H9 (cell line): ENCODE measurements around the gene AATF. TPM values are rescaled to one million over a fixed set of nuclear protein-coding genes. Genes with fewer than 3 reads are reported as not detected.

Experiments
- DNase-seq: peaks from one replicate; pipeline ENCODE4 v3.0.0-alpha.2; 2017
- H2AFZ ChIP-seq: one replicate; pipeline ENCODE4 v1.6.1; 2013; ENCODE audit warnings: mild to moderate bottlenecking, low read length, control low read depth, moderate library complexity
- H2AK5ac ChIP-seq: 2 replicates; pipeline ENCODE4 v1.6.1; 2013; ENCODE audit warnings: low read length, control low read depth, mixed read lengths; ENCODE audit not compliant: insufficient read length
- H2BK120ac ChIP-seq: one replicate; pipeline ENCODE4 v1.6.1; 2013; ENCODE audit warnings: low read depth, mild to moderate bottlenecking, low read length, control low read depth, inconsistent platforms; ENCODE audit not compliant: poor library complexity, severe bottlenecking
- H2BK12ac ChIP-seq: 2 replicates; pipeline ENCODE4 v1.6.1; 2013; ENCODE audit warnings: low read length, control low read depth, mixed read lengths, low read depth; ENCODE audit not compliant: insufficient read length
- H2BK15ac ChIP-seq: 2 replicates; pipeline ENCODE4 v1.6.1; 2013; ENCODE audit warnings: low read depth, low read length, control low read depth
- H2BK20ac ChIP-seq: one replicate; pipeline ENCODE4 v1.6.1; 2013; ENCODE audit warnings: low read depth, mild to moderate bottlenecking, low read length, control low read depth, inconsistent platforms; ENCODE audit not compliant: poor library complexity, severe bottlenecking
- H2BK5ac ChIP-seq: 2 replicates; pipeline ENCODE4 v1.6.1; 2013; ENCODE audit warnings: low read length, control low read depth, mixed read lengths; ENCODE audit not compliant: insufficient read length
- H3K14ac ChIP-seq: 2 replicates; pipeline ENCODE4 v1.6.1; 2013; ENCODE audit warnings: low read length, control low read depth; ENCODE audit not compliant: insufficient read depth
- H3K18ac ChIP-seq: 2 replicates; pipeline ENCODE4 v1.6.1; 2013; ENCODE audit warnings: low read depth, mild to moderate bottlenecking, mixed read lengths, low read length, control low read depth; ENCODE audit not compliant: insufficient read length
- H3K23ac ChIP-seq: 2 replicates; pipeline ENCODE4 v1.6.1; 2013; ENCODE audit warnings: low read length, control low read depth, mixed read lengths, low read depth; ENCODE audit not compliant: insufficient read length
- H3K23me2 ChIP-seq: 2 replicates; pipeline ENCODE4 v1.6.1; 2013; ENCODE audit warnings: low read depth, mild to moderate bottlenecking, mixed read lengths, low read length, control low read depth; ENCODE audit not compliant: insufficient read length, poor library complexity, severe bottlenecking
- H3K27ac ChIP-seq: 2 replicates; pipeline ENCODE4 v1.5.1; 2013; ENCODE audit warnings: low read length, control low read depth, mixed read lengths, low read depth; ENCODE audit not compliant: insufficient read length
- H3K27me3 ChIP-seq: 2 replicates; pipeline ENCODE4 v1.6.1; 2013; ENCODE audit warnings: low read length, control low read depth, inconsistent platforms; ENCODE audit not compliant: insufficient read depth
- H3K4ac ChIP-seq: 2 replicates; pipeline ENCODE4 v1.6.1; 2013; ENCODE audit warnings: low read depth, mild to moderate bottlenecking, control low read depth, inconsistent platforms, low read length, moderate library complexity
- H3K4me1 ChIP-seq: 2 replicates; pipeline ENCODE4 v1.6.1; 2013; ENCODE audit warnings: low read length, control low read depth, inconsistent platforms; ENCODE audit not compliant: insufficient read depth
- H3K4me2 ChIP-seq: 2 replicates; pipeline ENCODE4 v1.6.1; 2013; ENCODE audit warnings: low read length, control low read depth, mixed read lengths; ENCODE audit not compliant: insufficient read length, insufficient read depth
- H3K56ac ChIP-seq: 2 replicates; pipeline ENCODE4 v1.6.1; 2013; ENCODE audit warnings: low read depth, mild to moderate bottlenecking, mixed read lengths, low read length, control low read depth; ENCODE audit not compliant: insufficient read length
- H3K79me1 ChIP-seq: 2 replicates; pipeline ENCODE4 v1.6.1; 2013; ENCODE audit warnings: low read depth, mild to moderate bottlenecking, moderate library complexity, low read length, control low read depth, inconsistent platforms; ENCODE audit not compliant: insufficient read depth, poor library complexity, severe bottlenecking
- H3K79me2 ChIP-seq: 2 replicates; pipeline ENCODE4 v1.6.1; 2013; ENCODE audit warnings: low read length, control low read depth, inconsistent platforms; ENCODE audit not compliant: insufficient read depth
- H3K9ac ChIP-seq: 2 replicates; pipeline ENCODE4 v1.6.1; 2013; ENCODE audit warnings: low read length, control low read depth, mixed read lengths; ENCODE audit not compliant: insufficient read length; ENCODE audit errors: extremely low read depth
- H3K9me3 ChIP-seq: one replicate; pipeline ENCODE4 v1.6.1; 2013; ENCODE audit warnings: low read depth, low read length, inconsistent platforms; ENCODE audit not compliant: control insufficient read depth
- H3T11ph ChIP-seq: one replicate; pipeline ENCODE4 v1.6.1; 2013; ENCODE audit warnings: mild to moderate bottlenecking, low read length, control low read depth, inconsistent platforms
- H4K20me1 ChIP-seq: one replicate; pipeline ENCODE4 v1.6.1; 2013; ENCODE audit not compliant: control insufficient read depth, insufficient read length, insufficient read depth
- H4K5ac ChIP-seq: 2 replicates; pipeline ENCODE4 v1.6.1; 2013; ENCODE audit warnings: low read depth, mild to moderate bottlenecking, mixed read lengths, low read length, control low read depth; ENCODE audit not compliant: insufficient read length
- H4K8ac ChIP-seq: replicated peaks from 2 replicates; pipeline ENCODE4 v1.6.1; 2013; ENCODE audit warnings: low read length, control low read depth, mixed read lengths, low read depth; ENCODE audit not compliant: insufficient read length
- H4K91ac ChIP-seq: 2 replicates; pipeline ENCODE4 v1.6.1; 2013; ENCODE audit warnings: low read depth, mild to moderate bottlenecking, moderate library complexity, mixed read lengths, low read length, control low read depth; ENCODE audit not compliant: insufficient read length
- H3K27ac Mint-ChIP-seq, 3 experiments: 2 replicates in 2 of 3; 3 replicates in 1 of 3; pipeline ENCODE4 v1.8.0; 2020 to 2021; ENCODE audit warnings: mixed read lengths in 3 of 3, mild to moderate bottlenecking in 1 of 3, moderate library complexity in 1 of 3
- H3K27me3 Mint-ChIP-seq: 2 replicates; pipeline ENCODE4 v1.8.0; 2021; ENCODE audit warnings: low read depth, mild to moderate bottlenecking, moderate library complexity, mixed read lengths
- H3K36me3 Mint-ChIP-seq, 3 experiments: 2 replicates in 2 of 3; 3 replicates in 1 of 3; pipeline ENCODE4 v1.8.0; 2020 to 2021; ENCODE audit warnings: low read depth in 3 of 3, mixed read lengths in 3 of 3; ENCODE audit not compliant: insufficient read depth in 1 of 3
- H3K4me1 Mint-ChIP-seq, 2 experiments: 2 replicates each; pipeline ENCODE4 v1.8.0; 2020; ENCODE audit warnings: mixed read lengths in 2 of 2
- H3K4me3 Mint-ChIP-seq, 2 experiments: 2 replicates in 1 of 2; 3 replicates in 1 of 2; pipeline ENCODE4 v1.8.0; 2020 to 2021; ENCODE audit warnings: mild to moderate bottlenecking in 2 of 2, mixed read lengths in 2 of 2, moderate library complexity in 1 of 2
- H3K9me3 Mint-ChIP-seq, 2 experiments: 2 replicates in 1 of 2; 3 replicates in 1 of 2; pipeline ENCODE4 v1.8.0; 2020; ENCODE audit warnings: mild to moderate bottlenecking in 2 of 2, mixed read lengths in 2 of 2, moderate library complexity in 1 of 2
- CTCF ChIP-seq: fragments of 200-600 bp; sonication (generic); conservative IDR thresholded peaks from 3 replicates; pipeline ENCODE4 v1.8.0; 2021; ENCODE audit warnings: antibody characterized with exemption, mild to moderate bottlenecking
- WGBS: extraction: QIAGEN DNeasy Blood & Tissue Kit; methylation state at CpG from one replicate; pipeline ENCODE4 v1.1.7; 2013; ENCODE audit warnings: missing lambda C conversion rate, low lambda C conversion rate, mixed read lengths; ENCODE audit not compliant: insufficient read length; ENCODE audit errors: extremely low coverage; 5-methylcytosine and 5-hydroxymethylcytosine counted together
- total RNA-seq: library from RNA; stranded (reverse); gene quantifications from 2 replicates; pipeline ENCODE4 v1.2.1, GENCODE V29; 2021

Gene AATF
- total RNA-seq, 1 experiment from 2014 or later: 69.6 TPM

GRCh38 chr17:36900160-36900512 lies 48.6 kb upstream of the AATF start:
- Histone ChIP-seq H3K14ac (no peak overlapping the region), H3K79me2 (no peaks in the 10 kb centered on the region), H2AFZ (no peak overlapping the region), H4K5ac (no peak overlapping the region), H4K20me1 (no peaks in the 10 kb centered on the region), H2AK5ac (no peak overlapping the region), H2BK20ac (no peak overlapping the region), H4K91ac (no peak overlapping the region), H3K27me3 (no peaks in the 10 kb centered on the region), H3K23me2 (no peaks in the 10 kb centered on the region), H3K56ac (no peak overlapping the region), H2BK5ac (no peak overlapping the region), H4K8ac (no peak overlapping the region), H2BK12ac (no peak overlapping the region), H3K18ac (no peak overlapping the region), H3K4ac (no peak overlapping the region), H3T11ph (no peak overlapping the region), H2BK15ac (no peak overlapping the region), H3K9me3 (no peaks in the 10 kb centered on the region), H3K4me1 (no peaks in the 10 kb centered on the region; the same call in 1 of the 2 replicates), H3K4me2 (no peak overlapping the region), H2BK120ac (no peak overlapping the region), H3K9ac (no peak overlapping the region), H3K23ac (no peak overlapping the region), H3K79me1 (no peaks in the 10 kb centered on the region), H3K27ac (no peak overlapping the region)
- no peaks in the 10 kb centered on the region; a peak in 1 of 5 replicates for H3K9me3 Mint-ChIP-seq
- DNase-seq: no peak
- no peak for TF ChIP-seq CTCF
- no peak overlapping the region for H3K27ac Mint-ChIP-seq
- no CpG with 5 or more reads among the region's 7 CpGs for WGBS
- no peak overlapping the region; a peak in 1 of 5 replicates for H3K4me3 Mint-ChIP-seq
- H3K27me3 Mint-ChIP-seq: no peaks in the 10 kb centered on the region; the same call in none of the 2 replicates
- no peaks in the 10 kb centered on the region for H3K36me3 Mint-ChIP-seq
- peaks cover 16 to 28% of the 10 kb centered on the region in 2 experiments for H3K4me1 Mint-ChIP-seq
